HUES64 (cell line): ENCODE data around the gene ABCC6.
"Not testable (repeated sequence)": the region's sequence is repeated elsewhere in the genome, so short reads cannot be mapped to it uniquely, and the experiment has no call there.

Source experiments
- H3K27ac ChIP-seq: 2 replicates; pipeline ENCODE4 v1.7.0; 2013; ENCODE audit warnings: low read depth, low read length, inconsistent platforms
- H3K27me3 ChIP-seq: 2 replicates; pipeline ENCODE4 v1.6.1; 2013; ENCODE audit warnings: mild to moderate bottlenecking, low read length; ENCODE audit not compliant: insufficient read depth
- H3K36me3 ChIP-seq: 2 replicates; pipeline ENCODE4 v1.6.1; 2013; ENCODE audit warnings: mild to moderate bottlenecking, low read length; ENCODE audit not compliant: insufficient read depth
- H3K4me1 ChIP-seq: 2 replicates; pipeline ENCODE4 v1.6.1; 2013; ENCODE audit warnings: mild to moderate bottlenecking, low read length, moderate library complexity; ENCODE audit not compliant: insufficient read depth
- H3K4me3 ChIP-seq: 2 replicates; pipeline ENCODE4 v1.5.1; 2013; ENCODE audit warnings: mild to moderate bottlenecking, low read length, moderate library complexity
- H3K9ac ChIP-seq: 2 replicates; pipeline ENCODE4 v1.6.1; 2013; ENCODE audit warnings: mild to moderate bottlenecking, low read depth, low read length
- H3K9me3 ChIP-seq: 2 replicates; pipeline ENCODE4 v1.6.1; 2013; ENCODE audit warnings: low read depth, low read length; ENCODE audit not compliant: insufficient read depth
- WGBS: fragments of 150-250, 120-280 bp; methylation state at CpG from one replicate; pipeline ENCODE4 v1.1.7; 2013; ENCODE audit warnings: missing lambda C conversion rate; 5-methylcytosine and 5-hydroxymethylcytosine counted together

Gene ABCC6

GRCh38 chr16:16220449-16220848 is 2.8 kb downstream of the ABCC6 start:
- not testable (repeated sequence) for H3K27ac ChIP-seq, H3K36me3 ChIP-seq, H3K9me3 ChIP-seq, H3K4me1 ChIP-seq, H3K27me3 ChIP-seq, H3K9ac ChIP-seq, H3K4me3 ChIP-seq
- 91% methylated on average over 3 of the region's 9 CpGs for WGBS

- H3K4me3 ChIP-seq, H3K36me3 ChIP-seq, H3K27ac ChIP-seq, H3K4me1 ChIP-seq, H3K9me3 ChIP-seq, H3K27me3 ChIP-seq, H3K9ac ChIP-seq: not testable (repeated sequence)
- no CpG with 5 or more reads among the region's 5 CpGs for WGBS
Measured at GRCh38 chr16:16218787-16219186, 4.5 kb downstream of the ABCC6 start.

- H3K9me3 ChIP-seq, H3K36me3 ChIP-seq, H3K27ac ChIP-seq, H3K4me1 ChIP-seq, H3K9ac ChIP-seq, H3K4me3 ChIP-seq, H3K27me3 ChIP-seq: not testable (repeated sequence)
- WGBS, result no CpG with 5 or more reads among the region's 5 CpGs
Measured at GRCh38 chr16:16218349-16218748, 4.9 kb downstream of the ABCC6 start.

GRCh38 chr16:16213863-16214293 is 9.4 kb downstream of the ABCC6 start:
- not testable (repeated sequence) for H3K4me3 ChIP-seq, H3K36me3 ChIP-seq, H3K9me3 ChIP-seq, H3K27ac ChIP-seq, H3K4me1 ChIP-seq, H3K9ac ChIP-seq, H3K27me3 ChIP-seq
- WGBS, result 95% methylated on average over 2 of the region's 4 CpGs

- H3K27ac ChIP-seq, H3K4me3 ChIP-seq, H3K9ac ChIP-seq, H3K27me3 ChIP-seq, H3K9me3 ChIP-seq, H3K36me3 ChIP-seq, H3K4me1 ChIP-seq: not testable (repeated sequence)
- 81% methylated on average over 1 of the region's 1 CpG for WGBS
Measured at GRCh38 chr16:16211404-16211803, 11.9 kb downstream of the ABCC6 start.

GRCh38 chr16:16208461-16208860 is 14.8 kb downstream of the ABCC6 start:
- H3K27me3 ChIP-seq, H3K4me1 ChIP-seq, H3K9me3 ChIP-seq, H3K36me3 ChIP-seq, H3K9ac ChIP-seq, H3K27ac ChIP-seq, H3K4me3 ChIP-seq: not testable (repeated sequence)
- 92% methylated on average over 9 of the region's 12 CpGs for WGBS

- H3K9ac ChIP-seq, H3K4me3 ChIP-seq, H3K27me3 ChIP-seq, H3K36me3 ChIP-seq, H3K27ac ChIP-seq, H3K9me3 ChIP-seq, H3K4me1 ChIP-seq: not testable (repeated sequence)
- WGBS, result 90% methylated on average over 5 of the region's 6 CpGs
Measured at GRCh38 chr16:16207787-16208334, 15.4 kb downstream of the ABCC6 start.

GRCh38 chr16:16207097-16207786 is 16.1 kb downstream of the ABCC6 start:
- H3K27me3 ChIP-seq, H3K27ac ChIP-seq, H3K9ac ChIP-seq, H3K9me3 ChIP-seq, H3K4me1 ChIP-seq, H3K4me3 ChIP-seq, H3K36me3 ChIP-seq: not testable (repeated sequence)
- no CpG with 5 or more reads among the region's 4 CpGs for WGBS

GRCh38 chr16:16205864-16206263 is 17.4 kb downstream of the ABCC6 start:
- H3K9ac ChIP-seq, H3K9me3 ChIP-seq, H3K4me1 ChIP-seq, H3K4me3 ChIP-seq, H3K27ac ChIP-seq, H3K36me3 ChIP-seq, H3K27me3 ChIP-seq: not testable (repeated sequence)
- 83% methylated on average over 2 of the region's 2 CpGs for WGBS

- H3K4me1 ChIP-seq, H3K9me3 ChIP-seq, H3K36me3 ChIP-seq, H3K9ac ChIP-seq, H3K4me3 ChIP-seq, H3K27ac ChIP-seq, H3K27me3 ChIP-seq: not testable (repeated sequence)
- 65% methylated on average over 1 of the region's 8 CpGs for WGBS
Measured at GRCh38 chr16:16204552-16204951, 18.7 kb downstream of the ABCC6 start.

GRCh38 chr16:16203494-16203893 is 19.8 kb downstream of the ABCC6 start:
- H3K9ac ChIP-seq, H3K27me3 ChIP-seq, H3K9me3 ChIP-seq, H3K36me3 ChIP-seq, H3K4me1 ChIP-seq, H3K27ac ChIP-seq, H3K4me3 ChIP-seq: not testable (repeated sequence)
- WGBS, result 92% methylated on average over 4 of the region's 6 CpGs
